ENCODE data around the gene ENC1. TPM values are rescaled to one million over a fixed set of nuclear protein-coding genes. Genes with fewer than 3 reads are reported as not detected.

Gene ENC1
- polyA plus RNA-seq, 3 donors = 6.9 to 9.9 (median 9.6) TPM

DNA sequence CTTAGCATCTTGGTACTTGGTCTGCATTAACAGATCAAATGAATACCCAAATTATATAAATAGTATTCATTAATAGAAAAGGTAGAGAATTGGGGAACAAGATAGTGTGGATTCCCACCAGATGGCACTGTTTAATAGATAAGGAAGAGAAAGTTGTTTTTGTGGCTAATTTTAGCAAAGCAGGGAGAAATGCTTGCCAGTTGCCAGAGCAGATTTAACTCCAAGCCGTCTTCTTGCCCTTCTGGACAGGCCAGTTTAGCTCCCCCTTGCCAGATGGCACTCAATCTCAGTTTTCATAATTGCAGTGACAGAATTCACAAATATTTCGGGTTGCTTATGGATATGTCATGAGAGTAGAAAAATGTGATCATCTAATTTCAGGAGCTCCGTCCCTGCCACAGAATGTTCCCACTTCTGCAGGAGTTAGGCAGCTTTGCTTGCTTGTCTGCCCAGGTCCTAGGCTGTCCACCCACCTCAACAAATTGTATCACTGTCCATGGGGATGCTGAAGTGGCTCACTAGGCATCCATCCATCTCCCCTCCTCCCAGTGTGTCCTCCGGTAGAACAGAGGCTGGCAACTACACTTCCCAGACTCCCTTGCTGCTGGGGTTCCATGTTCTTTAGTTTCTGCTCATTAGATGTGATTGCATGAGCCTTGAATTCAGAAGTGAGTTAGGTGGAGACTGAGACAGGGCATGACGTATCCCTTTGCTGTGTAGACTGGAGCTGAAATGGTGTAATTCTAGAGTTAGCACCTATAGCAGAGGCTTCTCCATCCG, 32.7 kb upstream of the ENC1 start:
- Mint-ChIP-seq H3K27me3 (ENCODE audit: low read depth in 3 of 3) (peaks cover 2 to 6% (median 3%) of the 10 kb centered on the region in 3 donors), H3K27ac (peak overlapping the region in 2 of 7 donors; percentile 17 to 20), H3K9me3 (peaks cover 3 to 8% (median 5%) of the 10 kb centered on the region in 7 donors), H3K36me3 (no peaks in the 10 kb centered on the region), H3K4me1 (peaks cover 6% of the 10 kb centered on the region), H3K4me3 (peak overlapping the region; percentile 4 to 37)
- Histone ChIP-seq H3K27me3 (ENCODE audit: control insufficient read depth in 2 of 2, insufficient read depth in 2 of 2, low read length in 2 of 2) (no peaks in the 10 kb centered on the region), H3K79me2 (ENCODE audit: insufficient read depth, low read length) (no peaks in the 10 kb centered on the region), H3K4me2 (replicated peaks; ENCODE audit: extremely low read depth, low read length, poor library complexity, severe bottlenecking) (no peak overlapping the region), H3K9ac (ENCODE audit: insufficient read depth, low read length, poor library complexity, severe bottlenecking) (no peak overlapping the region), H3K27ac (ENCODE audit: low read depth in 1 of 2, low read length in 2 of 2) (no peak overlapping the region), H2AFZ (ENCODE audit: insufficient read depth, low read depth, low read length, poor library complexity, severe bottlenecking) (no peak overlapping the region), H3K4me1 (ENCODE audit: control insufficient read depth in 1 of 2, insufficient read depth in 2 of 2, low read length in 2 of 2) (no peaks in the 10 kb centered on the region), H3K4me3 (replicated peaks in 1 of 3; ENCODE audit: low read depth in 2 of 3, low read length in 3 of 3) (no peak overlapping the region), H3K36me3 (replicated peaks in 1 of 2; ENCODE audit: control insufficient read depth in 1 of 2, insufficient read depth in 2 of 2, low read length in 2 of 2) (no peaks in the 10 kb centered on the region), H4K20me1 (ENCODE audit: insufficient read depth, low read length) (no peaks in the 10 kb centered on the region), H3K9me3 (replicated peaks in 1 of 2; ENCODE audit: control insufficient read depth in 1 of 2, insufficient read depth in 1 of 2, low read length in 2 of 2) (peaks cover 0 to 12% of the 10 kb centered on the region in 2 donors)
- TF ChIP-seq CTCF (IDR thresholded peaks at IDR 0.05) = peak; percentile 67
- peak; percentile 25 to 53 (median 31) for DNase-seq
- 61% methylated on average over 3 of the region's 6 CpGs for WGBS (ENCODE audit: insufficient coverage)
- intact Hi-C loops (cut with micrococcal nuclease) = loop anchor here in 1 of 2 donors (10.0 kb wide), 1 partner anchor 242 kb away; no protein-coding TSS in a partner anchor

DNA sequence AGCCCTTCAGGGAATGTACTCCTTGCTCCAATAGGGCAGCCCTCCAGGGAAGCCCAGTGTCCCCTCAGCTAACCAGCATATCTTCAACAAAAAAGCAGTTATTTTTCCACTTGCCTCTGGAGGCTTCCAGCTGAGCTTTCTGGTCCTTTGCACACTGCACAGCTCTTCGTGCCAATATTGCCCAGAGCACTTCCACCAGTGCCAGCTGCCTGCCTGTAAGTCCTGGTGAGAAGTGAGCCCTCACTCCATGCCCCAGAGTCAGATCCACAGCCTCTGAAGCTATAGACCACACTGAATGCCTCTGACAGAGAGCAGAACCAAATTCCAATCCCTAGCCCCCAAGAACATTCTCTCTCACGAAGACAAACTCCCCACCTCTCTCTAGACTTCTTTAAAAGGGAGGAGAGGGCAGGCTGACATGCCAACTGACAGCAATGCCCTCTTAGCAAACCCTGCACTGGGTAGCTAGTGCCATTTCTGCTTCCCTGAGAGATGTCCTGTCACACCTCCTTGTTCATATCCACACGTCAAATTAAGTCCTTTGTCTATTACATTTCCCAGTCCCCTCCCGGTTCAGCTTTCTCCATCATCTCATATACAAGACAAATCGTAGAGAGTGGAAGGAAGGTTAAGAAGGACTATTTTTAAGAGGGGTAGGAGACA, 31.8 kb upstream of the ENC1 start:
- 100% methylated on average over 1 of the region's 5 CpGs for WGBS (ENCODE audit: insufficient coverage)
- H3K4me1 ChIP-seq (ENCODE audit: control insufficient read depth in 1 of 2, insufficient read depth in 2 of 2, low read length in 2 of 2) = no peaks in the 10 kb centered on the region
- H3K4me1 Mint-ChIP-seq = peaks cover 10% of the 10 kb centered on the region
- no peak overlapping the region for H3K27ac Mint-ChIP-seq
- H3K36me3 Mint-ChIP-seq = no peaks in the 10 kb centered on the region
- H3K27me3 Mint-ChIP-seq (ENCODE audit: low read depth in 3 of 3) = peaks cover 0 to 6% (median 3%) of the 10 kb centered on the region in 3 donors
- H2AFZ ChIP-seq (ENCODE audit: insufficient read depth, low read depth, low read length, poor library complexity, severe bottlenecking) = no peak overlapping the region
- H3K27me3 ChIP-seq (ENCODE audit: control insufficient read depth in 2 of 2, insufficient read depth in 2 of 2, low read length in 2 of 2) = no peaks in the 10 kb centered on the region
- H3K9ac ChIP-seq (ENCODE audit: insufficient read depth, low read length, poor library complexity, severe bottlenecking) = no peak overlapping the region
- H3K9me3 ChIP-seq (replicated peaks in 1 of 2; ENCODE audit: control insufficient read depth in 1 of 2, insufficient read depth in 1 of 2, low read length in 2 of 2) = peaks cover 0 to 12% of the 10 kb centered on the region in 2 donors
- no peak overlapping the region for H3K4me3 ChIP-seq (replicated peaks in 1 of 3; ENCODE audit: low read depth in 2 of 3, low read length in 3 of 3)
- no peak for DNase-seq
- no peak overlapping the region for H3K4me3 Mint-ChIP-seq
- H3K9me3 Mint-ChIP-seq = peaks cover 3 to 8% (median 5%) of the 10 kb centered on the region in 7 donors
- no peak overlapping the region for H3K4me2 ChIP-seq (replicated peaks; ENCODE audit: extremely low read depth, low read length, poor library complexity, severe bottlenecking)
- H3K79me2 ChIP-seq (ENCODE audit: insufficient read depth, low read length) = no peaks in the 10 kb centered on the region
- no peak for TF ChIP-seq CTCF (IDR thresholded peaks at IDR 0.05)
- no peaks in the 10 kb centered on the region for H4K20me1 ChIP-seq (ENCODE audit: insufficient read depth, low read length)
- intact Hi-C loops (cut with micrococcal nuclease) = loop anchor here in 1 of 2 donors (10.0 kb wide), 1 partner anchor 242 kb away; no protein-coding TSS in a partner anchor
- H3K36me3 ChIP-seq (replicated peaks in 1 of 2; ENCODE audit: control insufficient read depth in 1 of 2, insufficient read depth in 2 of 2, low read length in 2 of 2) = no peaks in the 10 kb centered on the region
- H3K27ac ChIP-seq (ENCODE audit: low read depth in 1 of 2, low read length in 2 of 2) = no peak overlapping the region
